Measurements from ENCODE around the gene MAD2L1BP. TPM values are rescaled to one million over a fixed set of nuclear protein-coding genes. Genes with fewer than 3 reads are reported as not detected.

Gene MAD2L1BP
- total RNA-seq, 1 experiment from 2014 or later = 46.3 TPM

DNA sequence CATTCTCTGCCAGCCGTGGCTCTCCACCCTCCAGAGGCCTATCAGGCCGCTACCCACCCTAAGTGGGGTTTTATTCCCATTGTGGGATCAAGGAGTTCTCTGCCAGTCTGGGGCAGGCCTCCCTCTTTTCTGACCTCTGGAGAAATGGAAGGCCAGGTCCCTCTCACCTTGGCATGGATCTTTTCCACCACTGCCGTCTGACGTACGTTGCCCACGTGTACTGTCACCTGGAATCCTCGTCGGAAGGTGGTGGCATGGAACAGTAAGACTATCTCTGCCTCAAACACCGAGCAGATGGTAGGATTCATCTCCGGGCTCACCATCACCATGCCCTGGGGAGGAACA is 13.8 kb upstream of the MAD2L1BP start:
- Histone ChIP-seq H2BK20ac (ENCODE audit: low read depth, low read length, poor library complexity, severe bottlenecking) (no peak overlapping the region), H3K27me3 (ENCODE audit: insufficient read depth, low read length) (no peaks in the 10 kb centered on the region), H3K9ac (ENCODE audit: extremely low read depth, insufficient read length, low read length) (no peak overlapping the region), H3K56ac (ENCODE audit: insufficient read length, low read depth, low read length) (no peak overlapping the region), H3K4ac (ENCODE audit: low read depth, low read length) (no peak overlapping the region), H3T11ph (ENCODE audit: low read length) (no peak overlapping the region), H3K18ac (ENCODE audit: insufficient read length, low read depth, low read length) (no peak overlapping the region), H4K5ac (ENCODE audit: insufficient read length, low read depth, low read length) (no peak overlapping the region), H3K4me1 (ENCODE audit: insufficient read depth, low read length) (no peaks in the 10 kb centered on the region), H2BK5ac (ENCODE audit: insufficient read length, low read length) (no peak overlapping the region), H3K14ac (ENCODE audit: insufficient read depth, low read length) (no peak overlapping the region), H3K23ac (ENCODE audit: insufficient read length, low read depth, low read length) (no peak overlapping the region), H2AK5ac (ENCODE audit: insufficient read length, low read length) (no peak overlapping the region), H3K23me2 (ENCODE audit: insufficient read length, low read depth, low read length, poor library complexity, severe bottlenecking) (no peaks in the 10 kb centered on the region), H4K8ac (replicated peaks; ENCODE audit: insufficient read length, low read depth, low read length) (no peak overlapping the region), H3K27ac (ENCODE audit: insufficient read length, low read depth, low read length) (no peak overlapping the region), H2BK12ac (ENCODE audit: insufficient read length, low read depth, low read length) (no peak overlapping the region), H3K4me2 (ENCODE audit: insufficient read depth, insufficient read length, low read length) (no peak overlapping the region), H2BK15ac (ENCODE audit: low read depth, low read length) (no peak overlapping the region), H2BK120ac (ENCODE audit: low read depth, low read length, poor library complexity, severe bottlenecking) (no peak overlapping the region), H3K79me2 (ENCODE audit: insufficient read depth, low read length) (no peaks in the 10 kb centered on the region), H3K9me3 (ENCODE audit: control insufficient read depth, low read depth, low read length) (no peaks in the 10 kb centered on the region), H4K91ac (ENCODE audit: insufficient read length, low read depth, low read length) (no peak overlapping the region), H2AFZ (ENCODE audit: low read length) (no peak overlapping the region), H4K20me1 (ENCODE audit: control insufficient read depth, insufficient read depth, insufficient read length) (no peaks in the 10 kb centered on the region), H3K79me1 (ENCODE audit: insufficient read depth, low read depth, low read length, poor library complexity, severe bottlenecking) (no peaks in the 10 kb centered on the region)
- Mint-ChIP-seq H3K27ac (0 out of 7 replicates have a peak overlapping the region, but pooled peaks of 1 of the 3 experiments have one; percentile 51), H3K4me3 (no peak overlapping the region), H3K36me3 (ENCODE audit: insufficient read depth in 1 of 3, low read depth in 3 of 3) (peaks cover 44 to 74% (median 70%) of the 10 kb centered on the region in 3 experiments; a peak in 6 of 7 replicates), H3K27me3 (ENCODE audit: low read depth) (no peaks in the 10 kb centered on the region), H3K9me3 (no peaks in the 10 kb centered on the region), H3K4me1 (peaks cover 0 to under 1% of the 10 kb centered on the region in 2 experiments; a peak in 2 of 4 replicates)
- DNase-seq = no peak
- no CpG with 5 or more reads among the region's 10 CpGs for WGBS (ENCODE audit: extremely low coverage, insufficient read length, low lambda C conversion rate)
- TF ChIP-seq, protein P1, sequence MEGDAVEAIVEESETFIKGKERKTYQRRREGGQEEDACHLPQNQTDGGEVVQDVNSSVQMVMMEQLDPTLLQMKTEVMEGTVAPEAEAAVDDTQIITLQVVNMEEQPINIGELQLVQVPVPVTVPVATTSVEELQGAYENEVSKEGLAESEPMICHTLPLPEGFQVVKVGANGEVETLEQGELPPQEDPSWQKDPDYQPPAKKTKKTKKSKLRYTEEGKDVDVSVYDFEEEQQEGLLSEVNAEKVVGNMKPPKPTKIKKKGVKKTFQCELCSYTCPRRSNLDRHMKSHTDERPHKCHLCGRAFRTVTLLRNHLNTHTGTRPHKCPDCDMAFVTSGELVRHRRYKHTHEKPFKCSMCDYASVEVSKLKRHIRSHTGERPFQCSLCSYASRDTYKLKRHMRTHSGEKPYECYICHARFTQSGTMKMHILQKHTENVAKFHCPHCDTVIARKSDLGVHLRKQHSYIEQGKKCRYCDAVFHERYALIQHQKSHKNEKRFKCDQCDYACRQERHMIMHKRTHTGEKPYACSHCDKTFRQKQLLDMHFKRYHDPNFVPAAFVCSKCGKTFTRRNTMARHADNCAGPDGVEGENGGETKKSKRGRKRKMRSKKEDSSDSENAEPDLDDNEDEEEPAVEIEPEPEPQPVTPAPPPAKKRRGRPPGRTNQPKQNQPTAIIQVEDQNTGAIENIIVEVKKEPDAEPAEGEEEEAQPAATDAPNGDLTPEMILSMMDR (conservative IDR thresholded peaks at IDR 0.05) = no peak
